Endodermal cell (in vitro differentiated cells): ENCODE measurements around the gene PDE7B. TPM values are rescaled to one million over a fixed set of nuclear protein-coding genes. Genes with fewer than 3 reads are reported as not detected.

ENCODE experiments used
- DNase-seq: peaks from one replicate; pipeline ENCODE4 v3.0.0-alpha.2; 2017
- H3K27ac ChIP-seq: 2 replicates; pipeline ENCODE4 v1.5.1; 2013; ENCODE audit warnings: mild to moderate bottlenecking, low read depth, low read length, moderate library complexity
- H3K27me3 ChIP-seq: 2 replicates; pipeline ENCODE4 v1.6.1; 2013; ENCODE audit warnings: mild to moderate bottlenecking, low read length, moderate library complexity; ENCODE audit not compliant: insufficient read depth, control insufficient read depth, poor library complexity, severe bottlenecking
- H3K36me3 ChIP-seq: 2 replicates; pipeline ENCODE4 v1.7.0; 2013; ENCODE audit warnings: mild to moderate bottlenecking, low read length, moderate library complexity; ENCODE audit not compliant: control insufficient read depth, insufficient read depth
- H3K4me1 ChIP-seq: one replicate; pipeline ENCODE4 v1.7.0; 2013; ENCODE audit warnings: low read length; ENCODE audit not compliant: control insufficient read depth, insufficient read depth
- H3K4me3 ChIP-seq: 2 replicates; pipeline ENCODE4 v1.5.1; 2013; ENCODE audit warnings: mild to moderate bottlenecking, low read length, moderate library complexity
- H3K9ac ChIP-seq: 2 replicates; pipeline ENCODE4 v1.6.1; 2013; ENCODE audit warnings: mild to moderate bottlenecking, low read length, moderate library complexity; ENCODE audit not compliant: poor library complexity, severe bottlenecking; ENCODE audit errors: extremely low read depth
- H3K9me3 ChIP-seq: 2 replicates; pipeline ENCODE4 v1.6.1; 2013; ENCODE audit warnings: mild to moderate bottlenecking, low read length, moderate library complexity; ENCODE audit not compliant: control insufficient read depth
- H3K27ac Mint-ChIP-seq: 2 replicates; pipeline ENCODE4 v1.8.0; 2020; ENCODE audit warnings: mixed read lengths
- H3K27me3 Mint-ChIP-seq: 2 replicates; pipeline ENCODE4 v1.8.0; 2021; ENCODE audit warnings: mild to moderate bottlenecking, mixed read lengths; ENCODE audit not compliant: insufficient read depth
- H3K36me3 Mint-ChIP-seq: 2 replicates; pipeline ENCODE4 v1.8.0; 2020; ENCODE audit warnings: low read depth, mixed read lengths
- H3K4me1 Mint-ChIP-seq: 2 replicates; pipeline ENCODE4 v1.8.0; 2020; ENCODE audit warnings: mixed read lengths
- H3K4me3 Mint-ChIP-seq: 2 replicates; pipeline ENCODE4 v1.8.0; 2020; ENCODE audit warnings: mild to moderate bottlenecking, moderate library complexity, mixed read lengths
- H3K9me3 Mint-ChIP-seq: 2 replicates; pipeline ENCODE4 v1.8.0; 2020; ENCODE audit warnings: mild to moderate bottlenecking, mixed read lengths
- WGBS, 2 experiments: methylation state at CpG; one replicate each; pipeline versions ENCODE4 v1.1.5 to v1.1.7; 2013; ENCODE audit warnings: missing lambda C conversion rate in 2 of 2, mixed read lengths in 1 of 2; ENCODE audit not compliant: insufficient coverage in 1 of 2, insufficient read length in 1 of 2; 5-methylcytosine and 5-hydroxymethylcytosine counted together
- total RNA-seq, 2 donors: library from RNA; stranded (reverse); fragmentation: NEBNext Ultra II Directional in 1 of 2; extraction: Animal tissue kit (Norgen Biotek cat#: 25700) in 1 of 2; gene quantifications; 2 replicates in 1 of 2; 3 replicates in 1 of 2; pipeline ENCODE4 v1.2.1, GENCODE V29; 2021
- TF ChIP-seq, protein P1 (sequence below): fragments of 200-600 bp; sonication (generic); conservative IDR thresholded peaks from 2 replicates; pipeline ENCODE4 v1.5.0; 2021; ENCODE audit warnings: antibody characterized with exemption, mild to moderate bottlenecking

Gene PDE7B
- total RNA-seq, 2 donors from 2014 or later: 0.26 TPM; not detected in 1

- Mint-ChIP-seq H3K4me1 (no peaks in the 10 kb centered on the region), H3K27ac (no peak overlapping the region), H3K4me3 (no peak overlapping the region), H3K9me3 (no peaks in the 10 kb centered on the region), H3K36me3 (no peaks in the 10 kb centered on the region), H3K27me3 (no peaks in the 10 kb centered on the region)
- Histone ChIP-seq H3K9me3 (no peaks in the 10 kb centered on the region), H3K4me1 (peaks cover 7% of the 10 kb centered on the region), H3K27ac (no peak overlapping the region), H3K9ac (no peak overlapping the region), H3K36me3 (no peaks in the 10 kb centered on the region), H3K27me3 (no peaks in the 10 kb centered on the region), H3K4me3 (no peak overlapping the region)
- no peak for DNase-seq
- TF ChIP-seq, protein P1, sequence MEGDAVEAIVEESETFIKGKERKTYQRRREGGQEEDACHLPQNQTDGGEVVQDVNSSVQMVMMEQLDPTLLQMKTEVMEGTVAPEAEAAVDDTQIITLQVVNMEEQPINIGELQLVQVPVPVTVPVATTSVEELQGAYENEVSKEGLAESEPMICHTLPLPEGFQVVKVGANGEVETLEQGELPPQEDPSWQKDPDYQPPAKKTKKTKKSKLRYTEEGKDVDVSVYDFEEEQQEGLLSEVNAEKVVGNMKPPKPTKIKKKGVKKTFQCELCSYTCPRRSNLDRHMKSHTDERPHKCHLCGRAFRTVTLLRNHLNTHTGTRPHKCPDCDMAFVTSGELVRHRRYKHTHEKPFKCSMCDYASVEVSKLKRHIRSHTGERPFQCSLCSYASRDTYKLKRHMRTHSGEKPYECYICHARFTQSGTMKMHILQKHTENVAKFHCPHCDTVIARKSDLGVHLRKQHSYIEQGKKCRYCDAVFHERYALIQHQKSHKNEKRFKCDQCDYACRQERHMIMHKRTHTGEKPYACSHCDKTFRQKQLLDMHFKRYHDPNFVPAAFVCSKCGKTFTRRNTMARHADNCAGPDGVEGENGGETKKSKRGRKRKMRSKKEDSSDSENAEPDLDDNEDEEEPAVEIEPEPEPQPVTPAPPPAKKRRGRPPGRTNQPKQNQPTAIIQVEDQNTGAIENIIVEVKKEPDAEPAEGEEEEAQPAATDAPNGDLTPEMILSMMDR: no peak
- WGBS, 2 experiments: 89 to 95% methylated on average over 2 of the region's 2 CpGs
These were observed 358.0 kb downstream of the PDE7B start for GRCh38 chr6:136209496-136209895.

DNA sequence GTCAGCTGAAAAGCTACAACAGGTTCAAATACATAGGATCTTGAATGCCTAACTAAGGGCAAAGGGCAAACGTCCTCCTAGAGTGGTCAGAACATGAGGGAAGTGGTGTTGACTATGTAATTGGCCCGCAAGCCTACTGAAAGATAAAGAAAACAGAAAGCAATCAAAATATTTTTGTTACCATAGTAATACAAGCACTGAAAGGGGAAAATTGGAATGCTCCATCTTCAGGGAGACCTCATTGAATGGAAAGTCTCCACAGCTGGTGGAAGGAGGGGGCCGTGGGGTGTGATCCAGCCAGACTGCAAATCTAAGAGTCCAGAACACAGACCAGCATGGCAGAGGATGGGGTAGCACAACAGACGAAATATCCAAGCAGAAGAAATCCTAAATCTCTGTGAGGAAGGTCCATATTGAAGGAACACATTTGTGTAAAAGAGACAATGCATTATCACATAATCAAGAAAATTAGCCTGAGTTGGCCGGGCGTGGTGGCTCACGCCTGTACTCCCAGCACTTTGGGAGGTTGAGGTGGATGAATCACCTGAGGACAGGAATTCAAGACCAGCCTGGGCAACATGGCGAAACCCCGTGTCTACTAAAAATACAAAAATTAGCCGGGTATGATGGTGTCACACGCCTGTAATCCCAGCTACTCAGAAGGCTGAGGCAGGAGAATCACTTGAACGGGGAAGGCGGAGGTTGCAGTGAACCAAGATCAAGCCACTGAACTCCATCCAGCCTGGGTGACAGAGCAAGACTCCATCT lies 359.1 kb downstream of the PDE7B start:
- Mint-ChIP-seq H3K9me3 (no peaks in the 10 kb centered on the region), H3K4me1 (no peaks in the 10 kb centered on the region), H3K27me3 (no peaks in the 10 kb centered on the region), H3K36me3 (no peaks in the 10 kb centered on the region), H3K27ac (no peak overlapping the region), H3K4me3 (no peak overlapping the region)
- H3K9me3 ChIP-seq: no peaks in the 10 kb centered on the region
- H3K9ac ChIP-seq: no peak overlapping the region
- TF ChIP-seq, protein P1: no peak
- DNase-seq: no peak
- H3K4me3 ChIP-seq: no peak overlapping the region
- H3K27ac ChIP-seq: no peak overlapping the region
- H3K27me3 ChIP-seq: no peaks in the 10 kb centered on the region
- peaks cover 3% of the 10 kb centered on the region for H3K4me1 ChIP-seq
- no peaks in the 10 kb centered on the region for H3K36me3 ChIP-seq
- WGBS, 2 experiments: 91 to 95% methylated on average over 9 to 13 of the region's 13 CpGs

DNA sequence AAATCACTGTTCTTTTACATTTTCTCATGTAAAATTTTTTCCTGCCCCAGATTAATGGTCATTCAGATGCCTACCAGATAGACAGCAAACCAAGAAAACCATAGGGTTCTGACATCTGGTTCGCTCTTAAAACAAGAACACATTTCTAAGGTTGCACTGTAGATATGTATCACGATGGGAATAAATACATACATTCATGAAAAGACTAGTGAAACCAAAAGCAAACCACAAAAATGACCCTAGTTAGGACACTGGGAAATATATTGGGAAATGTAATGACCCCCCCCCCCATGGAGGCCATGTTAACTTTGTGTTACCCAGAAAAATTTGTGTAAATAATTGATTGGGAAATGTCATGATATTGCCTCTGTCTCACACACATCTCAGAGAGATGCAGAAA lies 361.1 kb downstream of the PDE7B start:
- no peaks in the 10 kb centered on the region for H3K27me3 ChIP-seq
- H3K36me3 Mint-ChIP-seq: no peaks in the 10 kb centered on the region
- no peaks in the 10 kb centered on the region for H3K4me1 ChIP-seq
- no peak overlapping the region for H3K27ac Mint-ChIP-seq
- no peak for DNase-seq
- H3K4me3 ChIP-seq: no peak overlapping the region
- H3K36me3 ChIP-seq: no peaks in the 10 kb centered on the region
- H3K9me3 Mint-ChIP-seq: no peaks in the 10 kb centered on the region
- H3K4me3 Mint-ChIP-seq: no peak overlapping the region
- no peaks in the 10 kb centered on the region for H3K4me1 Mint-ChIP-seq
- no peak overlapping the region for H3K9ac ChIP-seq
- no peaks in the 10 kb centered on the region for H3K27me3 Mint-ChIP-seq
- H3K9me3 ChIP-seq: no peaks in the 10 kb centered on the region
- H3K27ac ChIP-seq: no peak overlapping the region
- WGBS, 2 experiments: 89% methylated on average over 2 of the region's 2 CpGs; no CpG with 5 or more reads in 1 of the 2 experiments
- TF ChIP-seq, protein P1: no peak
